AG10803 (cell line): ENCODE data around the gene GNAO1.

Experiments
- DNase-seq: peaks from one replicate; pipeline ENCODE4 v3.0.0; 2010; ENCODE audit warnings: low read depth
- H3K4me3 ChIP-seq: 2 replicates; pipeline ENCODE4 v1.5.1; 2011; ENCODE audit warnings: mild to moderate bottlenecking, low read length, control low read depth
- TF ChIP-seq, protein P1 (sequence below): conservative IDR thresholded peaks from 2 replicates; pipeline ENCODE4 v1.5.1; 2011; ENCODE audit warnings: mild to moderate bottlenecking, low read length, control low read depth, inconsistent platforms

Gene GNAO1

DNA sequence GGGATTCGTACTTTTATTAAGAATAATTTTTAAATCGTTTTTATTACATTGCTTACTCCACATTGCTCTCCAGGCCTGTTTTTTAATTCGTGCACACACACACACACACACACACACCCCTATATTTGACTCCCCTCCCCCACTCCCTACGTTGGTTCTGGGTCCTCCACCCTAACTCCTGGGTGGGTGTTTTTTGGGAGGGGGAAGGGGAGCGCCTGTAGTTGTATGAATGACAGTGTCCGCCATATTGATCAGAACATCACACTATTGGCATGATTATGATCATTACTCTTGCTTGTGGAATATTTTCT is 1.3 kb downstream of the GNAO1 start:
- no peak for DNase-seq
- H3K4me3 ChIP-seq: no peak overlapping the region
- TF ChIP-seq, protein P1, sequence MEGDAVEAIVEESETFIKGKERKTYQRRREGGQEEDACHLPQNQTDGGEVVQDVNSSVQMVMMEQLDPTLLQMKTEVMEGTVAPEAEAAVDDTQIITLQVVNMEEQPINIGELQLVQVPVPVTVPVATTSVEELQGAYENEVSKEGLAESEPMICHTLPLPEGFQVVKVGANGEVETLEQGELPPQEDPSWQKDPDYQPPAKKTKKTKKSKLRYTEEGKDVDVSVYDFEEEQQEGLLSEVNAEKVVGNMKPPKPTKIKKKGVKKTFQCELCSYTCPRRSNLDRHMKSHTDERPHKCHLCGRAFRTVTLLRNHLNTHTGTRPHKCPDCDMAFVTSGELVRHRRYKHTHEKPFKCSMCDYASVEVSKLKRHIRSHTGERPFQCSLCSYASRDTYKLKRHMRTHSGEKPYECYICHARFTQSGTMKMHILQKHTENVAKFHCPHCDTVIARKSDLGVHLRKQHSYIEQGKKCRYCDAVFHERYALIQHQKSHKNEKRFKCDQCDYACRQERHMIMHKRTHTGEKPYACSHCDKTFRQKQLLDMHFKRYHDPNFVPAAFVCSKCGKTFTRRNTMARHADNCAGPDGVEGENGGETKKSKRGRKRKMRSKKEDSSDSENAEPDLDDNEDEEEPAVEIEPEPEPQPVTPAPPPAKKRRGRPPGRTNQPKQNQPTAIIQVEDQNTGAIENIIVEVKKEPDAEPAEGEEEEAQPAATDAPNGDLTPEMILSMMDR: no peak

DNA sequence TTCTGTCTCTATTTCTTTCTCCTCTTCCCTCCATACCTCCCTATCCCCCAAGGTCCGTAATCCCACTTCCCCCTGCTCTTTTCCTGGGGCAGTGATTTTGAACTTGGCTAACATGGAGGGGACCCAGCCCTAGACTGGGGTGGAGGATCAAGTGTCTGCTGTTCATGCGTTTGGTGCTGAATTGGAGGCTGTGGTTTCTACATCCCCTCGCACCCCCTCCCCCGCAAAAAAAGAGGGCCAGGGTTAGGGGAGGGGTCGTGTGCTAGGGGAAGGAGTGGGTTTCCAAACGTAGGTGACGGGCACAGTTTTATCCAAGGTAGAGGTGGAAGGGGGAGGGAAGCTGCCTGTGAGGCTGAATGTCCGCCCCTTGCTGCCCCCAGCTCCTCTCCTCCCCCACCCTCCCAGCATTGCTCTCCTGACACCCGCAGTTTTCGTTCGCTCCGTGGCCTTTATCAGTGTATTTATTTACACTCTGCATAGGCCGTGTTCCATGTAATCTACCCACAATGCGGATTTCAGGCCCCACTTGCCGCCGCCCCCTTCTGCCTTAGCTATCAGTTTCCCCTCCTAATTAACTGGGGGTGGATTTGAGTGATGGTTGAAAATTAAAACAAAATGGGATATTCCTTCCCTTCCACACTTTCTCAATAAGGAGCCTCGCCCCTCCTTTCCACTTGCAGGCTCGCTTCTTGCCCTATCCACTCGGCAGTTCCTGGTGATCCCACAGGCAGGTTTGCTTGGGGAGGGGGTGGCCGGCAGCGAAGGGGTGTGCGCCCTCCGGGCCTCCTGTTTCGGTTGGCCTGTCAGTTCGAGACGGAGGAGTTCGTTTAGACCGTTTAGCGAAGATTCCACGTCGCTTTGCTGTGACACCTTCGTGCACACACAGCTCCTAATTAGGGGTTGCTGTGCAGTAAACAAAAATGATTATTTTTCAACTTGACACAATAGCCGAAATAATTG is 2.0 kb downstream of the GNAO1 start:
- DNase-seq: no peak
- no peak overlapping the region for H3K4me3 ChIP-seq
- TF ChIP-seq, protein P1: no peak

DNA sequence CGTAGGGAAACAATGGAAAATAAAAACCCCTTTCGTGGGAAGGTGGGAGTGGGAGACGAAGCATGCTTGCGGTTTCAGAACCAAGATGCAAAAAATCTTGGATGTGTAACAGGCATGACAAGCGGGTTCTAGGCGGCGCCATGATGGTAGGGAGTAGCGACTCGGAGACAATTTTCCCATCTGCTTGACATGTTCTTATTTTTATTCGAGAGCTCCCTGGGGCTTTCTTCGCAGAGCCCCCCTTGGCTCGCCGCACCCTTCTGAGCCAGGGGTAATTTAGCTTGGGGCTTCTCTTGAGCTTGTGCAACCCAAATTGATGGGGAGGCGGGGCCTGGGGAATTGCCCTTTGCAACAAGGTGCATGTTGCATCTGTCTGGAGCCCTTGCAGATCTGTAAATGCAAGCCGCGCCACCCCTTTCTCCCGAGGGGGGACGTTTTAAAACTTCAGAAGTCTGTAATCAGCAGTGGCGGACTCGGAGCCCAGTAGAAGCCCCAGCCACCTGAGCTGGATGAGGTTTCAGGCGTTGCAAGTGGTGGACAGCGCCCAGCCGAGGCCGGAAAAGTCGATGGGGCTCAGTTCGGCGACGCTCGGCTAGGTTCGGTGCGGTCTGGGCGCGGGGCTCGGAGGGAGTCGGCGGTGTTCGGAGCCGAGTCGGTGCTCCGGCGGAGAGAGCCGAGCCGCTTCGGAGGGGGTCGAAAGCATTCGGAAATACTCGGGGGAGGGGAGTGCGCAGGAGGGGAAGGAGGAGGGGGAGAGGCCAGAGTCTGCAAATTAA is 2.9 kb downstream of the GNAO1 start:
- TF ChIP-seq, protein P1: no peak
- DNase-seq: peak; percentile 32
- H3K4me3 ChIP-seq: no peak overlapping the region

DNA sequence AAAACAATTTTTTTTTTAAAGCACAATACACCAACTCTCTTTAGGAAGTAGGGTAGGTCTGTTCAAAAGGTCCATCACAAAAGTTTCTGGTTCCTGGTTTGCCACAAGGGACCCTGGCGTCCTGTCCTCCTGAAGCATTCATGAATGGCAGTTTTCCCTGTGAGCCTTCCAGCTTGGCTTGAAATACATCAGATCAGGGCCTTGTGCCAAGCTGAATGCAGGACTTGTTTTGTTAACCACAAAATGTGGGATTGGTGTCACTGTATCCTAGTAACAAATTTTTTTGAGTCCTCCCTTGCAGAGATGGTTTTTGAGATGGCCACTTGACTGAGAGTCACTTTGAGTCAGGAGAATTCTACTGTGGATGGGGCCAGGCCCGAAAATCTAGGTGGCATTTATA is 3.9 kb downstream of the GNAO1 start:
- TF ChIP-seq, protein P1: no peak
- no peak overlapping the region for H3K4me3 ChIP-seq
- DNase-seq: peak; percentile 3

DNA sequence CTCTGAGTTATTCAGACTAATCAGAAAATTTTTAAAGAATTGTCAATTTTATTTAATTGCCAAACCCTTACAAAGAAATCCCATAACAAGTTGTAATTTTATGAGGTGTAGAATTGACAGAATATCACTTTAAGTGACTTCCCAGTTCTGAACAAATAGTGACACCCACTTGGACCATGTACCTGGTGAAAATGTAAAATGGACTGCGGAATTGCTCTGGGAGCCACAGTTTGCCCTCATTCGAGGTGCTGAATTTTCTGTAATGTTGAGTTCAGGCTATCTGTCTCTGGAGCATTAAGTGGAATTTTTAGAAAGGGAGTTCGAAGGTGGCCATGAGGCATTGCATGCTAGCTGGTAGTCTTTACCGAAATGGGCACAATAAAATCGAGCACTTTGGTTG is 5.1 kb downstream of the GNAO1 start:
- H3K4me3 ChIP-seq: no peak overlapping the region
- TF ChIP-seq, protein P1: no peak
- DNase-seq: no peak

DNA sequence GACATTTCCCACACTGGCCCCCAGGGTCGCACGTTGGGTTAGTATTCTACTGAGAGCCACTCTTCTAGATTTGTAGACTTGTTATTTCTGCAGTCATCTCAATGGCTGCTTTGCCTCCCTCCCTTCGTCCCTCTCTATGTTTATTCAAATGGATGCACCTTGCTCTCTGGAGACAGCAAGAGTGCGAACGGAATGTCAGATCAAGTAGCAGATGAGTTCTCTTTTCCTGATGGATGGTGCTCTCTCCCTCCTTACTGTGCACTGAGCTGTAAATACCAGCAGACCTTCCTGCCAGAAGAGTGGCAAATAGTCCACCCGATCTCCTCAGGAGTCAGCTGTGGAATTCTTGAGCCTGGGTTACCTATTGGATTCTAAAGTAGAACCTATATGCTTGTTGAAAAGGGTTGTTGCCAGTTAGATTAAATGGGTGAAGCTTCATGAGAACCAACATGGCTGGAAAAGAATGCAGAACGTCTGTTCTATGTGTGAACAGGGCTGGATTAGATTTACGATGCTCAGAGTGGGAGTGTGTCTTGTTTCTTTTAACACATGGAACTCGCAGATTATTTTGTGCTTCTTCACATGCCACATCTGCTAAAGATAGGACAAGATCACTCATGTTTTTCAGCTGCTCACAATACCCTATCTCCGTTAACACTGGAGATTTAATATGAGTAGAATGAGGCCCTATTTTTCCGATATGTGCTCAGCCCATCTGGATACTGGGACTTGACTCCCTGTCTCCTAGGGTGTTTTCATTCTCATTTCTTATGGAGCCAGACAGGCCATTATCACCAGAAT is 6.1 kb downstream of the GNAO1 start:
- no peak for DNase-seq
- H3K4me3 ChIP-seq: no peak overlapping the region
- TF ChIP-seq, protein P1: no peak
